GM12891 (cell line): ENCODE results near the gene ASIC2.

Source experiments
- PAX5 ChIP-seq: IDR thresholded peaks from 2 replicates; pipeline ENCODE4 v1.6.1; 2011; ENCODE audit warnings: low read length, moderate library complexity, mild to moderate bottlenecking; ENCODE audit not compliant: insufficient read depth, severe bottlenecking
- POLR2A ChIP-seq: IDR thresholded peaks from 2 replicates; pipeline ENCODE4 v1.6.1; 2011; ENCODE audit warnings: low read depth, low read length, control low read depth
- POLR2AphosphoS5 ChIP-seq: IDR thresholded peaks from 2 replicates; pipeline ENCODE4 v1.6.1; 2011; ENCODE audit warnings: low read depth, low read length, control low read depth
- SPI1 ChIP-seq: IDR thresholded peaks from 2 replicates; pipeline ENCODE4 v1.6.1; 2011; ENCODE audit warnings: low read depth, low read length, control low read depth
- TAF1 ChIP-seq: IDR thresholded peaks from 2 replicates; pipeline ENCODE4 v1.6.1; 2011; ENCODE audit warnings: low read depth, low read length, control low read depth

- TF ChIP-seq POLR2A (no peak), POLR2AphosphoS5 (no peak), TAF1 (no peak), SPI1 (no peak), PAX5 (no peak)
These were observed 248.3 kb downstream of the ASIC2 start for GRCh38 chr17:33044771-33045170.
